ENCODE results near the gene STX18.
"Not testable (repeated sequence)": the region's sequence is repeated elsewhere in the genome, so short reads cannot be mapped to it uniquely, and the experiment has no call there.

STX18 gene

DNA sequence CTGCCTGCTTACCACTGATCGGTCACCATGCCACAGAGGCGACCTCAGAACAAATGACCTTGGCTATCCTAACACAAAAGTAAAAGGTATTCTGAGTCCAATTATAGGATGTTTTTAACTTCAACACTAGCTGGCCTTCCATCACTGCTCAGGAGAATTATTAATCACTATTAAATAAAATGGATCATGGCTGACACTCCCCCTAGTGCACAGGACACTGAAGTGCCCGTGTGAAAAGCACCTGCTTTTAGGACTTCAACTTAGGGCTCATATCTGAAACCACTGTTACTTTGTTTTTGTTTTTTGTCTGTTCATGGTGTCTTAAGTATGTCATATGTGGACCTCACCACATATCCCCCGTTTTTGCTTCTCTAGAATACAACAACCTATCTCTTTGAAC is 33.9 kb downstream of the STX18 start:
- no peak for DNase-seq (ENCODE audit: low spot score)

DNA sequence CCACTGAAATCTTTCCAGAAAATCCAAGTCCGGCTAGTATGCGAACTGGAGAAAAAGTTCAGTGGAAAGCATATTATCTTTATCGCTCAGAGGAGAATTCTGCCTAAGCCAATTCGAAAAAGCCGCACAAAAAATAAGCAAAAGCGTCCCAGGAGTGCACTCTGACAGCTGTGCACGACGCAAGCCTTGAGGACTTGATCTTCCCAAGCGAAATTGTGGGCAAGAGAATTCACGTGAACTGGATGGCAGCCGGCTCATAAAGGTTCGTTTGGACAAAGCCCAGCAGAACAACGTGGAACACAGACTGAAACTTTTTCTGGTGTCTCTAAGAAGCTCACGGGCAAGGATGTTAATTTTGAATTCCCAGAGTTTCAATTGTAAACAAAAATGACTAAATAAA is 34.4 kb downstream of the STX18 start:
- DNase-seq (ENCODE audit: low spot score) = no peak

DNA sequence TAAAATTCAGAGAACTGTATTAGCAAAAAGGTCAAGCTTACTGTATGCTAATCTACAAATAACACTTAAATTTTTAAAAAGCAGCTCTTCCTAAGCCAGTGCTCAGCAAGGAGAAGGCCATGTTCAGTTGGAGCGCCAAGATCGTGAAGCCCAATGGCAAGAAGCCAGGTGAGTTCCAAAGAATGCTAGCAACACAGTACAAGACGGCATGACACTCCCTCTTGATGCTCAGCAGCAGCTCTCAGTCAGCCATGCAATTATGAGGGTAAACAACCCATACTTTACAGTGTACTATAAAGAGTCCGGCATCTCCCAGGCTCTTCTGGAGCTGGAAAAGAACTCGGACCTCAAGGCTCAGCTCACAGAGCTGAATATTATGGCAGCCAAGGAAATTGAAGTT is 34.9 kb downstream of the STX18 start:
- no peak for DNase-seq (ENCODE audit: low spot score)

DNA sequence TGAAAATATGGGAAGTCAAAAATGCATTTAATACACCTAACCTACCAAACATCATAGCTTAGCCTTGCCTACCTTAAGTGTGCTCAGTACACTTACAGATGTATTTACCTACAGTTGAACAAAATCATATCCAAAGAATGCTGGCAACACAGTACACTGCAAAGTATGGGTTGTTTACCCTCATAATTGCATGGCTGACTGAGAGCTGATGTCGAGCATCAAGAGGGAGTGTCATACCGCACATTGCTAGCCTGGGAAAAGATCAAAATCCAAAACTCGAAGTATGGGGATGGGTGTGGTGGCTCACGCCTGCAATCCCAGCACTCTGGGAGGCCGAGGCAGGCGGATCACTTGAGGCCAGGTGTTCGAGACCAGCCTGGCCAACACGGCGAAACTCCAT is 36.6 kb downstream of the STX18 start:
- not testable (repeated sequence) for DNase-seq (ENCODE audit: low spot score)

DNA sequence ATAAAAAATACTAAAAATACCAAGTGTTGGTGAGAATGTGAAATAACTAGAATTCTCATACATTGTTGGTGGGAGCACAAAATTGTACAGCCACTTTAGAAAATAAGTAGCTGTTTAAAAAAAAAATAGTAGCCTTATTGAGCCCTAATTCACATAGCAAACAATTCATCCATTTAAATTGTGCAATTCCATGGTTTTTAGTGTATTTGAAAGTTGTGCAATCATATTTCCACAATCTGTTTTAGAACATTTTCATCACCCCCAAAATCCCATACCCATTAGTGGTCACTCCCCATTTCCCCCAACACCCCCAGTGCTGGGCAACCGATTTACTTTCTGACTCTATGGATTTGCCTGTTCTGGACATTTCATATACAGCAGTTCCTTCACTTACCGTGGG is 37.1 kb downstream of the STX18 start:
- no peak for DNase-seq (ENCODE audit: low spot score)

DNA sequence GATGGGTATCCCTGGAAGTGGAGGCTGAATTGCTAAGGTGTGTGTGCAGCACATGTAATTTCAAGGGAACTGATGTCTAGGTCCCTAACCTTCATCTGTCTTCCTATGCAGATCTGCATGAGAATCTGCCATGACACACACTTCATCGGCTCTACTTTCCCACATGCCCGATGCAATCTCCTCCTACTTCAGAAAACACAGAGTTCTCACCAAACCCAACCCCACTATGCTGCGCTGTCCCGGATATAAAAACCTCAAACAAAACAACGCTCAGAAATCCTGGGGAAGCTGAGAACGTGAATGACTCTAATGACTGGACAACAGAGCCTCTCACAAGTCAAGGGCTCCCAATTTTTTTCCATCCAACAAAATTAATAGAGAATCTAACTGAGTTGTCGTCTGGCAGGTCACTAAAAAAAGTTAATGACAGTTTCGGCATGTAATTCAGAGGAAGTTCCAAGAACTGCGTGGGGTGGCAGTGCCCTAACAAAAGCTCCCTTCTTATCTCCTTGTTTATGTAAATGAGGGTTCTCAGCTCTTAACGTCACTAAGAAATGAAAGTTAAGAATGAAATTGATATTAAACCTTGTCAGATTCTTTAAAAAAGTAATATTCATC is 39.0 kb downstream of the STX18 start:
- no peak for DNase-seq (ENCODE audit: low spot score)

DNA sequence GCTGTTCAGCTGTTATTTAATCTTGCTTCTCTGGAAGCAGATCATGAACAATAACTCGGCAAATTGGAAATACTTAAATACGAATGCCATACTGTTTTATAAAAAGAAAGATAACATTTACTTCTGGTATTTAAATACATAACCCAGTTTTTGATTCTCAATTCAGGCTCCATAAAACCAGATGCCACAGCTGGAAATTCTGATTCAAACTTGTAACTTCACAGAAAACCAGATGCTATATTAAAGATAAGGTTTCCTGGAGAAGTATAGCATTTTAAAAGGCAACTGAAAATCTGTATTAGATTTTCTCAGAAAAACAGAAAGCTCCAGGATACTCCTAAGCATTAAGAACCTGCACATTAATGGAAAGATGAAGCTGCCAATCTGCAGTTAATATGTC is 40.2 kb downstream of the STX18 start:
- no peak for DNase-seq (ENCODE audit: low spot score)

DNA sequence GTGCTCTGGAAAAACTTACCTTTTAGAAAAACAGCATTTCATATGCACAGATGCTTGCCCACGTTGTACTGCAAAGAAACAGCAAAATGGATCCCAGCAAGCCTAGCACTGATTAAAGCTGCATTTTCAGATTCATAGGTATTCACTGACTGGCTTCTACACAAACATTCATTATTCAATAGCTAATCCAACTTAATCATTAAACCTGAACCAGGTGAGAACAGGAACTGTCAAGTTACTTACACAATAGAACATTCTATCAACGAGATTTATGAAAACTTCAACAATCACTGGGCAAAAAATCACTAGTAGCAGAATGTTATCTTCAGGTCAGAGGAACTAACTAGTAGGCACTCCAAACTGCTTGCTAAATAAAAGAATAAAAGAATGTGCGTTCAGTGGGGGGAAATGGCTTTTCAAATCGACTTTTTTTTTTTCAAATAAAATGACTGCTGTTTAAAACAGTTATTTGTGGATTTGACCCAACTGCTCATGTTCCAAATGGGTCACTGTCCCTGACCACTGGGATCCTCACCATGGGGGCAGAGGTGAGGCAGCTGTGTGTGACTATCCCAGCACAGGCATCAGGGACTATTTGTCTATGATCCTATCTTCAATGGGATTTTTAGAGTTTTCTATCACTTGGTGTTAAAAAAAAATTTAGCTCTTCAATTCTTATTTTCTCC is 42.3 kb downstream of the STX18 start:
- no peak for DNase-seq (ENCODE audit: low spot score)

DNA sequence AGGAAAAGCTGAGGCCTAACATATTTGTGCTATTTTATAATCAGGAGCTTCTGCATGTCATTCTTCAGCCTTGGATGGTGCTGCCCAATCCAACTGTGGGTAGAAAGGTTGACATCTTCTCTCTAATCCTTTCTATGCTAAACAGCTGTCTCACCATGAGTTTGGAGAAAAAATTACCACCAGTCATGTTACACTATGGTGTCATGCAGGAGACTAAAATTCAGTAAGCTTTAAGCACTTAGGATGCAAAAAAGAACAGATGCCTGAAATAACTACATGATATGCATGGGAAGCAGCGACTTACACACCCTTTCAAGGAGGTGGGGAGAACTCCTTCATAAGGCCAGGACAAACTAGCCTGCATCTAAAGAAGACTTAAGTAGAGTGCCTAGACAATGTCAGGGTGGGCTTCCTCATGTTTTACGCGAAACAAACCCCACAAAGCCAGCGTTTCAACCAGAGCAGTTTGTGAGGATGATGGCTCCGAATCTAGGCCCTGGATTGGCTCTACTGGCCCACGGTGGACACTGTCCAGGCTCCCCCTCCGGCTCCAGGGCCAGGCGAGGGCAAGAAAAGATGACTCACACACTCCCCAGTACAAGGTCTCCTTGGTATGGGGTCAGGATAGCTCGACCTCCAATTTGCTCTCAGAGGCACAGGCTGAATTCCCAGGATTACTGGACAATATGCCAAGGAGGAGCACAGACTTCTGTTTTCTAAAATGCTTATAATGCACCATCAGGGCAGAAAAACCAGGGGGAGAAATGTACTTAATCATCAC is 45.1 kb downstream of the STX18 start:
- DNase-seq (ENCODE audit: low spot score) = no peak

DNA sequence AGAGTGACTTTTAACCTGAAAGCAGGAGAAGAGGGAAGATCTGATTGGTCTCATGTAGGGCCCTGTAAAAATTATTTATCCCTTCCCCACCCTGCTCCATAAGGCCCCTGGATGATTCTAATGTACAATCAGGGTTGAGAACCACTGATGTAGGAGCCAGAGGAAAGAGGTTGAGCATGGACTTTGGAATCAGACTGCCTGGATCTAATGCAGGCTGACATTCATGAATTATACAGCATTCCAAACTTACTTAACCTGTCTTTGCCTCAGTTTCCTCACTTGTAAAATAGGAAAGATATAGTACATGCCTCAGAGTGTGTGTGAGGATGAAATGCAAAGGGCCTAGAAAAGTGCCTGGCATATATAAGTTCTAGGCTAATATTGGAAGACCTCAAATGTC is 47.0 kb downstream of the STX18 start:
- no peak for DNase-seq (ENCODE audit: low spot score)

DNA sequence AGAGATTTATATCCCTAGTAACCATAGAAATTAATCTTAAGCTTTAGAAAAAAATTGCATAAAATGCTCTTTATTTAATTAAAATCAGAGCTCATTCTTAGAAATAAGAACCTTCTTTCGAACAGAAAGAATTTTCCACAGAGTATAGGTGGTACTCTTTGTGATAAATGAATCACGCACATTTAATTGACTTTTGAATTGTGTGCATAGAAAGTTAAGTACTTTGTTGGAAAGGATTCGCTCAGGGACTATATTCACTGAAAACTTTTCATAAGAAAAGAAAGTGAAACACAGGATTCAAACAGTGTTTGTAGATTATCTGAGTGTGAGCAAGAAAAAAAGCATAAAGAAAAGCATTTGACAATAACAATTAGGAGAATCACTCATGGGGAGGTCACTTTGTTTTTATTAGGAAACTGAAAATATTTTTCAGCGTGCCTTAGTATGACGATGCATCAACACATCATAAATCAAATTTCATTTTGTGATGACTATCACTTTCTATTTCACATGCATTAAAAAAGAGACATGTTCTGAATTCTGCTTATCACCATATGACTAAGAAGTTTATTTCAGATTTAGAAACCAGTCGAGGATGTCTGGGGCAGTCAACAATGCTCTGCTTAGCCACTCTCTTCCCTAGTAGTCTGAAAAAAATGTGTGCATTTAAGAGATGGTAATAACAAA is 49.5 kb downstream of the STX18 start:
- DNase-seq (ENCODE audit: low spot score) = no peak

DNA sequence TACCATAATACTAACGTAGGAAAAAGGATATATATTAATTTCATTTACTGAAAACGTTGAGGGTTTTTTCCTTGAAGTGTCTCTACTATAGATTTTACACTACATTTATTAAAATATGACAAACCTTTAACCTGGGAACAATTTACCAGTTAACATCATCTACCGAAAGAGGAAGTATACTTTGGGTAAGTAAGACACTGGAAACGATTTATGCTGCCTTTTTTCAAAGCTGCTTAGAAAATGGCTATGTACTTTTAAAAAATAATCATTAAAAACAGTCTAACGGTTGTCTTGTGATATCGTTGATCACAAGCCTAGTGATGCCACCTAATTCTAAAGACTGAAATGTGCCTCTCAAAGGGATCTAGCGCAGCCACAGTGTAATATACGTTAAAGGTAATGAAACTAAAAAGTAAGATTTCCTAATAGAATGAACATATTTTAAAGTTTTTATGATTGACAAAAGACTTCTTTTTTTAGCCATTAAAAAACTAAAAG is 50.4 kb downstream of the STX18 start:
- no peak for DNase-seq (ENCODE audit: low spot score)

DNA sequence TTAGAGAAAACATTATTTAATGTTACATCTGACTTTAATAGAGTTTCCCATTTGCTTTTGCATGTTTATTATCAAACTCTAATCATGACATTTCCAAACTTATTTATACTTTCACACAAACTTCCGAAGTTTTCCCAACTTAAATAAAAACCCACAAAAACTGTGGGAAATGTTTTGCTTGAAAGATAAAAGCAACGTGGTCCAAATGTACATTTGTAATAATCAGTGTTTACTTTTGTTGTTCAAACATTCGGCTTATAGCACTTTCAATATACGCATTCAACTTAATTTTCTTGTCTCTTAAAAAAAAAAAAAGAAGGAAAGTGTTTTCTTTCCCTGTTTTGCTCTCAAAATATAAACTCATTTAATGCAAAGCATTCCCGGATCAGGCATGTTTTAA is 51.0 kb downstream of the STX18 start:
- no peak for DNase-seq (ENCODE audit: low spot score)

DNA sequence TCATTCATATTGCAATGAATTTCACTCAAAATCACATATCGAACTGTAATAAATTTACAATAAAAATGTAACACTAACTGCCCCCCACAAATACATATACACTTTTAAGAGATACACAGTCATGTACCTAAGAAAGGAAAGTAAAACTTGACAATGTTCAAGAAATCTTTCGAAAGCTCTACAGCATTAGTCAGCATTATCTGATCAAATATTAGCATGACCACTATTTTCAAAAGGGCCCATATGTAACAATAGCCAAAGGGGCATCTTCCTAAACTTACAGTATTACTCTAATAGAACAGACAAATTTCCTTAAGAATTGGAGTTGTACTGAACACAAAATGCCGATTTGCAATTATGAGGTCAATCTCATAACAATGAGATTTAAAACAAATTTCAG is 51.8 kb downstream of the STX18 start:
- no peak for DNase-seq (ENCODE audit: low spot score)

DNA sequence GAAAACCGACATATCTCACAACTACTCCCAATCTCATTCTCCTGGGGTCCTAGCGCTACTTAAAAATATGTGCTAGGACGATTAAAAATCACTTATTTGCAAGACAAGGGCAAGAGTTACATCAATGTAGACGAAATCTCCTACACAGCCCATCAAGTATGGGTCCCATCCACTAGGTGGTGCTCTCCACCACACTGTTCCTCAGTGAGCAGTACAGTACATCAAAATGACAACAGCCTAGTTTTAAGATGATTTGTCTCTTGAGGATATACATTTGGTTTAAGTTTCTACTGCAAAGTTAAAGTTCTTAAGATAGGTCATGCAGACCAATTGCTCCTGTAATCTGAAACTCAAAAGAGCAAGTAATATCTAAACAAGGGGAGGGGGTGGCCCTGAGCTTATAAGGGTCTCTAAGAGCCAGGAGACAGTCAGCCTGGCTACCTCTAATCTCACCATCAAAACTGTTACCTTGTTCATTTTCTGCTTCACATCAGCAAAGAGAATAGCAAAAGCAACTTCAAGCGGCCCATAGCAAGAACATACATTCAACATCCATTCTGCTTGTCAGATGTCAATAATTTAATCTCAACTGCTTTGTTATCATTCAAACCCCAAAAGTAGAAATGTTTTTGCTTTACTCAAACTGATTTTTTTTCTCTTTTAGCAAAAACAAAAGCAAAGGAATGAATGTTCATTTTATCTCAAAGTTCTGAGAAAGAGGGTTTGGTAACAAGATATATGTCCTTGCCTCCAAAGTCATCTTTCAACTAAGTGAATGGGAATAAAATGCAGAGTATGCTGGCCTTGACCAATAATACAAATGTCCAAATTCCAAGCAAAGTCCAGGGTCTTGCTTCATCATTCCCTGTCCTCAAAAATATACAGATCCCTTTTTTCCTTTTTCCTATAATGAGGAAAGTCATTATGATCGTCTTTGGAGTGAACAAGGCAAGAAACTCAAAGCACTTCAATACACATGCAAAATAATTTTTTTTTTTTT is 53.1 kb downstream of the STX18 start:
- DNase-seq (ENCODE audit: low spot score) = peak; percentile 75

DNA sequence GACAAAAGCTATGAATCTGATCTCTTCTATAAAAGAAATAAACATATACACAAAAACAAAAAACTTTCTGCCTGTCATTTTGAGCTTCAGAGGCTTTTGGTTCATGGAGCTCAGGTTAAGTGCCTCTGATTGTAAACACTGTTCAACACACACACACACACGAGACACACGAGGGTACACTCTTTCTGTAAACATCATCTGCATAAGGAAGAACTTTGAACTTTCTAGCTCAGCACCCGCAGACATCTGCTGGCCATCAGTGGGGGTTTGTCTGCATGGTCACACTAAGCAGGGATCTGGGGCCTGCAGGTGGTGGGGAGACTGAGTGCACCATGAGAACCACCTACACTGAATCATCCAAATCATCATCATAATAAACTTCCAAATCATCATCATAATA is 54.9 kb downstream of the STX18 start:
- DNase-seq (ENCODE audit: low spot score) = no peak

DNA sequence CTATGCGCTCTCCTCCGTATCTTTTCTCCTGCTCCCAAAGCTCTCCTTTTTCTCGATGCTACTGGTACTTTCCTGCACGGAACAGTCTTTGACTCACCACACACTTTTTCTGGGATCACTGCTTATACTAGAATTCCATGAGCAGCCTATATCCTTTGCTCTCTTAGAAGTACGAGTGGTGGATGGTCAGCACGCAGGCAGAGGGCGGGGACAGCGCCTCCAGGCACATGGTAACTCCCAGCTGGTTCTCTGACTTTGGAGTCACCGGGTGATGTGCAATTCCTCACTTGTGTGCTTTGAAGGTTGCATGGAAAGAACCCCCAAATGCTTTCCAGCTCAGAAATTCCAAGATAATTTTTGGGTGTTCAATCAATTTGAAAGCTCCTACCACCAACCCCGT is 56.0 kb downstream of the STX18 start:
- no peak for DNase-seq (ENCODE audit: low spot score)

DNA sequence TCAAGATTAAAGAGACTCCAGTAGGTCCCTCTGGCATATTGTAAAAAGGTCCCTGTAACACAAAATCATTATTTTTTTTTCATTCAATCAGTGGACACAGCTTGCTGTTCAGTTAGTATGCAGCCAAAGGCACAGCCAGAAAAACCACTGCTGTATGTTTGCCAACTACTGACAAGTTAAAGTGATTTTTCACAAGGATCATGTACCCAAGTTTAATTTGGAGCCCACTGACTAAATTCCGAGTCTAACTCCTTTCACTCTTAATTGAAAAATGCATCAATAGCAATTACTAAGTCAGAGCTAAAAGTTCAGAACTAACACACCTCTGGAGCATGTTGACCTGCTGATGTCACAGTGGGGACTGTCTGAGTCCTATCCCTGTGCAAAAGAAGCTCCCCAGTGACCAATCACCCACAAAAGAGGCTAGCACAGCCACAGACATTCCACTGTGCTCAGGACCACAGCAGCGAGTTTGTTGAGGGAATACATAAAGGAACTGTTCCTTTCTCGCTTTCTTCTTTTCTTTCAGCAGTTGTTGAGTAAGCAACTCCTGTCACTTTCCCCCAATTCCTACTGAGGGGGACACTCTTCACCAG is 60.4 kb downstream of the STX18 start:
- DNase-seq (ENCODE audit: low spot score) = no peak

DNA sequence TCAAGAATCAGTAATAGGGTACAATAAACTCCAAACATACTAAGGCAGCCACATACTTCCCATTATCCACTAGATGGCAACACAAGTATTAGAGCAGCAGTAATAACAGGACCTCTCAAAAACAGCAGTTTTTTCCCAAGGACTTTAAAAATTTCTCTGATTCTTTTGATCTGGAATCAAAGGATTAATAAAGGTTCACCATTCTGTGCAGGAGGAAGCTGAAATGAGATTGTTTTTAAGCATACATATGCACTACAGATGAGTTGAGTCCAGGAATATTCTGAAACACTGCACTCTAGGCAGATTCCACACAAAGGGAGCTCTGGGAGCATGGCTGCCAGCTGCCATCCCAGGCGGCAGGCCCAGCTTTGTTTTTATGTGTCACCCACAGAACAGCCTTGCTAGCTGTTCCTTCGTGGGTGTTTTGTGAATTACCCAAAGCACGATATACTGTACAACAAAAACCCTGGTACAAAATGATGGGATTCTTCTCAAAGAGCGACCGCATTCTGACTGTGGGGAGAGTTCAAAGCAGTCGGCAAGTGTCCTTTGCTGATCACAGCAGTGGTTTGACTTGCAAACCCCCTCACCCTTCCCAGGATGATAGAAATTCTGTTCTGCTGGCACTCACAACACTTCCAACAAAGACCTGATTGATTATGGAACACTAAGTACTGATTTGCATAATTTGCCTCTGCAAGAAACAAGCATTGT is 61.0 kb downstream of the STX18 start:
- no peak for DNase-seq (ENCODE audit: low spot score)

DNA sequence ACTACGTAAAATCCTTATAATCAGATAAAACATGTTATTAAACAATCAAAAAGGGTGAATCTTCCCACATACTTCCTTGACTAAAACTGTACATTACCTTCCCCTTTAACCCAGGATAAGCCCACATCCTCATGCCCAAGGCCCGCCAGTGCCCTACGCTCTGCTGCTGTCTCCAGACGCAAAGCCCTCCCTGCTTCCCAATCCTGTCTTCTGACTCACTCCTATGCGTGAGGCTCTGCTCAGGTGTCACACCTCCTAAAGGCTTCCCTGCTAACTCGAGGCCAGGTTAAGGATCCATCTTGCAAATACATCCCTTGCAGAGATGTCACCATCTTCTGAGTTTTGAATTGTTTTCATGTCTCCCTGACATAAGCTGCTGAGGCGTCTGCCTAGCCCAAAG is 61.6 kb downstream of the STX18 start:
- DNase-seq (ENCODE audit: low spot score) = no peak

All from ecto neural progenitor cell (in vitro differentiated cells).